Measurements from ENCODE around the gene ARID3A.

Gene ARID3A

DNA sequence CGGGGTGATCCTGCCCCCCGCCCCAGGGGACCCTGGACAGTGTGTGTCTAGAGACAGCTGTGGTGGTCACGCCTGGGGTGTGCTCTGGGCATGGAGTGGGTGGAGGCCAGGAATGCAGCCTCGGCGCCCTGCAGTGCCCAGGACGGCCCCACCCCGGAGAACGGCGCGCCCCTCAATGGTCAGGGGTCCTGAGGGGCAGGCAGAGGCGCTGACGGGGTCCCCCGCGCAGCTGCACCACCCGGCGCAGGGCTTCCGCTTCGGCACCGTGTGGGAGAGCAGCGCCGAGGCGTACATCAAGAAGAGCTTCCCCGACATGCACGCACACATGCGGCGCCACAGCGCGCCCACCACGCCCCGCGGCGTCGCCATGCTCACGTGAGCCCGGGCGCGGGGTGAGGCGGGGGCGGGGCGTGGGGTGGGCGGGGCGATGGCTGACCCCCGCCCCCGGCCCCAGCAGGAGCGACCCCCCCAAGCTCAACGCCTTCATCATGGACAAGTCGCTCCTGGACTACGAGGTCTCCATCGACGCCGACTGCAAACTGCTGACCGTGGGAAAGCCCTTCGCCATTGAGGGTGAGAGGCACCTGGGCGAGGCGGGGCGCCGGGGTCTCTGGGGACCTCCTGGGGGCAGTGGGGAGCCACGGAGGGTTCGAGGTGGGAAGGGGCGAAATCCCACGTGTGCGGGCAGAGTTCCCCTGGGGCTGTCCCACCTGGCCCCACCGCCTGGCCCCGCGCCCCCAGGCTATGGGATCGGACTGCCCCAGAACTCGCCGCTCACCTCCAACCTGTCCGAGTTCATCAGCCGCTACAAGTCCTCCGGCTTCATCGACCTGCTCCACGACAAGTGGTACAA, 81.8 kb downstream of the ARID3A start:
- no peak for DNase-seq

DNA sequence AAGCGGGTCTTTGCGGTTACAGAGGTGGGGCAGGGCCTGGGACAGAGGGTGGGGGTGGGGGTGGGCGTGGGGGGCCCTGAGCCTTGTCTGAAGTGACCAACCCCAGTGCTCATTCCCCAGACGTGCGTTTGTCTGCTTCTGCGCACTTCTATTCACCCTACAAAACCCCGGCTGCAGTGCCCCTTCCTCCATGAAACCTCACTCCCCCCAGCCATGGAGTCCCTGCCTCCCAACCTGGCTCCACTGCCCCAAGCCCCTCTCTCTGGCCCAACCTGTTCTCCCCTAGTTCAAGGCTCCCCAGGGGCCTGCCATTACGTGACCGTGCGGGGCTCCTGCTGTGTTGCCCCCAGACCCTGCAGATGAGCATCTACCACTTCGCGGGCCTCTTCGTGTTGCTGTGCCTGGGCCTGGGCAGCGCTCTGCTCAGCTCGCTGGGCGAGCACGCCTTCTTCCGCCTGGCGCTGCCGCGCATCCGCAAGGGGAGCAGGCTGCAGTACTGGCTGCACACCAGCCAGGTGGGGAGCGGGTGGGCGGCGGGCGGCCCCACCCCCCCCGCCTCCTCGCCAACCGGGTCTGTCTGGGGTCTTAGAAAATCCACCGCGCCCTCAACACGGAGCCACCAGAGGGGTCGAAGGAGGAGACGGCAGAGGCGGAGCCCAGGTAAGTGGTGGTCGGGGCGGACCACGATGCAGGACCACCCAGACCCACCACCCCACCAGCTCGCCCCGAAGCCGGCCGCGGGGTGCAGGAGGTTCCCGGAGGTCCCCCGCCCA, 82.6 kb downstream of the ARID3A start:
- DNase-seq: no peak

DNA sequence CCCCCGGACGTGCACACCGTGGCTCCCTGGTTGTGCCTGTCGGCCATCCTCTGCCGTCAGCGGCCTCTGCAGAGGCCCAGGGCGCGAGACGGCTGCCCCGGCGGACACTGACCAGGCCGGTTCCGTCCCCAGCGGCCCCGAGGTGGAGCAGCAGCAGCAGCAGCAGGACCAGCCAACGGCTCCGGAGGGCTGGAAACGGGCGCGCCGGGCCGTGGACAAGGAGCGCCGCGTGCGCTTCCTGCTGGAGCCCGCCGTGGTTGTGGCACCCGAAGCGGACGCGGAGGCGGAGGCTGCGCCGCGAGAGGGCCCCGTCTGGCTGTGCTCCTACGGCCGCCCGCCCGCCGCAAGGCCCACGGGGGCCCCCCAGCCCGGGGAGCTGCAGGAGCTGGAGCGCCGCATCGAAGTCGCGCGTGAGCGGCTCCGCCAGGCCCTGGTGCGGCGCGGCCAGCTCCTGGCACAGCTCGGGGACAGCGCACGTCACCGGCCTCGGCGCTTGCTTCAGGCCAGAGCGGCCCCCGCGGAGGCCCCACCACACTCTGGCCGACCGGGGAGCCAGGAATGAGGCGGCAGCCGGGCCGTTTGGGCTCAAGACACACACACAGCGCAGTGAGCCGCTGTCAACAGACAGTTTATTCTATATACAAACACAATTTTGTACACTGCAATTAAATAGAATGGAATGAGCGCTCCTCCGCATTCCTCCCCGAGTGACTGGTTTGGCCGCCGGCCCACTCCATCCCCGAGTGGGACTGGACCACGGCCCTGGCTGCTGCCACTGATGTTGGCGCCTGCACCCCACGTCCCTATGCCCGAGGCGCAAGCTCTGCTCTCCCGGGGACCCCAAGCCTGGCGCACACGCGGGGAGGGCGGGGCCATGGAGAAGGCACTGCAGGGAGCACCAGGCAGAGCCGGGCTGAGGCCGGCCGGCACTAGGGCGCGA, 83.5 kb downstream of the ARID3A start:
- no peak for DNase-seq

- no peak for DNase-seq
Observed at GRCh38 chr19:1009981-1010538, 84.2 kb downstream of the ARID3A start.

DNA sequence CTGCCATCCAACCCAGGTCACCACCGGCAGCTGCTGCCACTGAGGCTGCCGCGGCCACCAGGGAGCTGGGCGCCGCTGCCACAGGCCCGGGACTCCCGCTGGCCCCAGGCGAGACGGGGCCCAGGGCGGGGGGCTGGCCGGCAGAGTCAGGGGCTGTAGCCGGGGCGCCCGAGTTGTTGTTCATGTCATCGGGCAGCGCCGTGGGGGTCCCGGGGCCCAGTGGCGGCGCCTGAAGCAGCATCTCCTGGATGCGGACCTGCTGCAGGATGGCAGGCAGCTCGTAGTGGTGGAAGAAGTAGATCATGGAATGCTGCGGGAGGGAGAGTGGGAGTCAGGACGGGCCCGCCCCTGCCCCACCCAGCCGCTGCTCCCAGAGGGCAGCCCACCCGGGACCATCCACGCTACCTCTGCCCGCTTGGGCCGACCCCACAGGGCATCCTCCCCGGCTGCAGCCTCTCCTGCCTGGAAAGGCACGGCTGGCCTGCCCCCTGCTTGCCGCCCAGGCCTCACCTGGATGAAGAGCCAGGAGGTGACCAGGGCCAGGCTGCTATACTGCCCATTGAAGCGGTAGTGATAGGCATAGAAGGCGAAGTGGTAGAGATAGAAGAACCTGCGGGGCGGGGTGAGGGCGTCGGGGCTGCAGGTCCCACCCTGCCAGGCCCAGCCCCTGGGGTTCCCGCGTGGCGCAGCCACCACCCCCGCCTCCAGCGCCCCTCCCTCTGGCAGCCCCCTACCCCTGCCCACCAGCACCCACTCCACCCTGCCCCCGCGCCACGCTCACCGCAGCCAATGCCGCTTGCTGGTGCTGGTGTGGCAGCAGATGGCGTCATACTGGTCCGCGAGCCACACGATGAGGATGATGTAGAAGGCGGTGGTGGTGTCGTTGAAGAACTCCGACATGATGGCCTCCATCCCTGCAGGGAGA, 85.0 kb downstream of the ARID3A start:
- DNase-seq: no peak

DNA sequence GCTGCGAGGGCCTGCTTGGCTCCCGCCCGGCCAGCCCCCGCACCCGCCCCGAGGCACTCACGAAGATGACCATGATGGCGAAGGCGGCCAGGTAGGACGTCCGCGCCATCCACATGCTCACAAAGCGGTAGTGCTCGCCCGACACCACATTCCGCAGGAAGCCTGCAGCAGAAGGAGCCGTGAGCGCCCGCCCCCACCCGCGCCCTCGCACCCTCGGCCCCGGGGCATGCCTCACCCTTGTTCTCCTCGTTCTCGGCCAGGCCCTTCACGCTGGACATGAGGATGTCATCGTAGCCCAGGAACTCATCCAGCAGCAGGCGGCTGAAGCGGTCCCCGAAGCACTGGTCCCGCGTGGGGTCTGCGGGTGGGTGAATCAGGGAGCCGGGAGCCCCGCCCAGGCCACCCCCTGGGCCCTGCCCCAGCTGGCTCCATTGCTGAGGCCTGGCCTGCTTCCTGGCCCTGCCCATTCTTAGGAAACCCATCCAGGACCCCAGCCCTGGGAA, 86.0 kb downstream of the ARID3A start:
- no peak for DNase-seq

DNA sequence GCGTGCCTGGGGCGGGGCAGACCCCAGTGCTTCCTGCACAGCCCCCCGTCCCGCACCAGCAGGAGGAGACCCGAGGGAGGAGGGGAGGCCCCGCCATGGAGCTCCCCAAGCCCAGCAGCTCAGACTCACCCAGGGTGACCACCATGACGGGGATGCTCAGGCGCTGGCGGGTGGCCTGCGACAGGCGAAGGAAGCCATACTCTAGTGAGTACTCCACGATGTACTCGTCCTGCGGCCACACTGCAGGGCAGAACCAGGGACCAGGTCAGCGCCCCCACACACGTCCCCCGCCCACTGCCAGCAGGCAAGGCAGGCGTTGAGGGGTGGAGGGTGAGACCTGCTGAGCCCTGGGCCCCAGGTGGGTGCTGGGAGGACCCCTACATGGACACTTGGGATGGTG, 86.5 kb downstream of the ARID3A start:
- DNase-seq: no peak

DNA sequence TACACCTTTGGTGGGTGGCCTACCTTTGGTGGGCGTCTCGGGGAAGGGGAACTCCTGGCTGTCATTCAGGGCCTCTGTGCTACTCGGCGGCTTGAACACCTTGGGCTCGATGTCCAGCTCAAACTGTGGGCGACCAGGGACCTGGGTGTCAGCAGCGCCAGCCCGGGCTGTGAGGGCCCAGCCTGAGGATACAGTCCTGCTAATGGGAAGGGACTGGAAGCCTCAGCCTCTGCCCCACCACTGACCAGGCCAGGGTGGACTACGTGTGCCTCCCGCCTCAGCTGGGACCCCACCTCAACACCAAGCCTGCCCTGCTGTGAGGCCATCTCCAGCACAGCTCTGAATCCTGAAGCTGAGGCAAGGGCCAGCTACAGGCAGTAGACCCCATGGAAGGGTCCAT, 87.4 kb downstream of the ARID3A start:
- DNase-seq: no peak

GRCh38 chr19:1014161-1015060, 88.6 kb downstream of the ARID3A start:
- no peak for DNase-seq

- DNase-seq: no peak
Observed at GRCh38 chr19:1015061-1015781, 89.4 kb downstream of the ARID3A start.

DNA sequence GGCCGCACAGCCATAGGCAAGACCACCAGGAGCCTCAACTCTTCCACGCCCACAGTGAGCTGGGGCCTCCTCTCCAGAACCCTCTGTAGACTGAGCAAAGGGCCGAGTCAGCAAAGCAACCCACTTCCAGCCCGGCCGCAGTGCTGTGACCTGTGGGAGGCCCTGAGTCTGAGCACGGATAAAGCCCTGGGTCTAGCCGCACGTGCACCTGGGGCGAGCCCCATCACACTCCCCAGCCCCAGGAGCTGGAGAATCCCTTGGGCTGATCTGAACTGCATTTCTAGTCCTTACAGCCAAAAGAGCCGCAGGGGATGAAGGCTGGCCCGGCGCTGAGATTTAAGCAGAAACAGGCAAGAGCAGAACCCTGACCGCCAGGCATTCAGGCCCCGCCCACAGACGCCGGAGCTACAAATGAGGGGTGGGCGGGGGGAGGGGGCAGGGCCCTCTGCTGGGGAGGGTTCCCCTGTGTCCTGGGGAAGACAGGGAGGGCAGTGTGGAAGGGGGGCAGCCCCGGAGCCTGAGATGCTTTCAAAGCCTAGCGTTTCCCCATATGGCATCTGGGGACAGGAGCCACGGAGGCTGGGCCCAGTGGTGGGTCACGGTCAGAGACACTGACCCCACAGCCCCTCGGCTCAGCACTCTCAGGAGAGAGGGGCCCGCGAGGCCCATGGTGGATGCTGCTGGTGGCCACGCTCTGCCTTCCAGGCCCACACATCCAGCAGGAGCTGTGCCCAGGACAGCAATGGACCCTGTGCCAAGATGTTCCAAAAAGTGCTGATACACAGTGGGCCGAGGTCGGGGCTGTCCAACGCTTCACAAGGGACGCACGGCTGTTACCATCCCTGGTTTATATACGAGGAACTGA, 90.2 kb downstream of the ARID3A start:
- DNase-seq: no peak

GRCh38 chr19:1016647-1017114, 90.8 kb downstream of the ARID3A start:
- DNase-seq: no peak

DNA sequence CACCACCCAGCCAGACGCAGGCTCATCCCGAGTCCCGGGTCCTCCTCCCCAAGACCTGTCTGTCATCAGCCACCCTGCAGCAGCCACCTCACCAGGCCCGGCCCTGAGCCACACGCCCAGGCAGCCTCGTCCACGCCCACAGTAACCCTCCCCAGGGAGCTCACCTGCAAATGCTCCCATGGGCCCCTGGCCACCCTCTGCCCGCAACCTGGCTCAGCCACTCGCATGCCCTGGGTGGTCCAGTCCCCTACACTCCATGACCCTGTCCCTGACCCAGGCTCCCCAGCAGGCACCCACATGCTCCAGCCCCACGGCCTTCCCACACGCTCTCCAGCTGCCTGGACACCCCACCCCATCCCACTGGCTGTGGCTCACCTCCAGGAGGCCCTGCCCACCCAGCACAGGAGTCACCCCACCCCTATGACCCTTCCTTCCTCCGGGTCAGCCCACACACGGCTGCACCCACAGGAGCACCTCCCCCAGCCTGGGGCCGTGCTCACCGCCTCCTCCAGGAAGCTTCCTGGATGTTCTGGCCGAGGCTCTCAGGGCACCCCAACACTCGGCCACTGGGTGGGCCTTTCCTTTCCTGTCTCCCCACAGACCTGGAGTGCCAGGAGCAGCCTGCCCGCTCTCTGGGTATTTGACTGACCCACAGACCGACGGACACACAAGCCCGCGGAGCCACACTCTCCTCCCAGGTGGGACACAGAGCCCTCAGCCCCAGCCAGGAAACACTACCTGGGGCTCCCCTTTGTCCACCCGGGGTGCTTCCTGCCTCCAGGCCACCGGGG, 91.5 kb downstream of the ARID3A start:
- no peak for DNase-seq

GRCh38 chr19:1017906-1018305, 92.1 kb downstream of the ARID3A start:
- no peak for DNase-seq

- DNase-seq: no peak
Observed at GRCh38 chr19:1018393-1018792, 92.6 kb downstream of the ARID3A start.

GRCh38 chr19:1018932-1019615, 93.2 kb downstream of the ARID3A start:
- no peak for DNase-seq

DNA sequence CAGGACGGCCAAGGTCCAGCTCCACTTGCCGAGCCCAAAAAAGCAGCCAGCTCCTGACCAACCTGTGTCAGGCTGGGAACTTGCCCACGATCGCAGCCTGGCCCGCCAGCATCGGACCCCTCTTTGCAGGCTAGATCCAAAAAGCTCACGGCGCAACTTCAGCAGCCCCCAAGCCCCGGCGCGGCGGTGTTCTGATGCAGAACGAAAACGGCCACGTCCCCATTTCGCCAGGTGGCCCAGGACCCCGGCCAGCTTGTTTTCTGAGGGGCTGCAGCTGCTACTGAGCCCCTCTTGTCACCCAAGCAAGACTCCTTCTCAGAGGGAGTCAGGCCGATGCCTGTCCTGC, 93.8 kb downstream of the ARID3A start:
- no peak for DNase-seq
